Measurements from ENCODE around the gene RNF5.
"Not testable (repeated sequence)": the region's sequence is repeated elsewhere in the genome, so short reads cannot be mapped to it uniquely, and the experiment has no call there.

Gene RNF5

GRCh38 chr6:32192608-32193039, 14.4 kb downstream of the RNF5 start, which contains the start of gene GPSM3:
Gene GPSM3, minus strand, starts transcription at chr6:32192643. Its CDS starts 130 bp downstream, at chr6:32192513.
- Histone ChIP-seq H3K9me3 (ENCODE audit: insufficient read depth, low read length) (no peaks in the 10 kb centered on the region), H3K36me3 (ENCODE audit: insufficient read depth, insufficient read length, low read length) (peaks cover 5% of the 10 kb centered on the region), H3K9ac (ENCODE audit: insufficient read length, low read depth) (no peak within 1 kb of the TSS), H3K4me1 (ENCODE audit: insufficient read depth, insufficient read length) (peaks cover 17% of the 10 kb centered on the region), H3K27me3 (ENCODE audit: insufficient read depth, insufficient read length) (no peaks in the 10 kb centered on the region), H3K4me3 (ENCODE audit: insufficient read length, low read depth) (peak within 1 kb of the TSS; percentile 22)
- no peak for TF ChIP-seq YY1 (IDR thresholded peaks at IDR 0.05; ENCODE audit: insufficient read depth, insufficient read length)
- no peak for TF ChIP-seq ZNF274 (IDR thresholded peaks at IDR 0.05; ENCODE audit: low read depth, low read length)
- TF ChIP-seq SUZ12 (IDR thresholded peaks at IDR 0.05; ENCODE audit: extremely low read depth, insufficient read depth, insufficient read length) = no peak
- no peak for DNase-seq (ENCODE audit: low read depth, low spot score)

GRCh38 chr6:32193096-32193495, 14.9 kb downstream of the RNF5 start:
- H3K9me3 ChIP-seq (ENCODE audit: insufficient read depth, low read length); H3K27me3 ChIP-seq (ENCODE audit: insufficient read depth, insufficient read length); H3K36me3 ChIP-seq (ENCODE audit: insufficient read depth, insufficient read length, low read length); DNase-seq (ENCODE audit: low read depth, low spot score); H3K9ac ChIP-seq (ENCODE audit: insufficient read length, low read depth): not testable (repeated sequence)
- Histone ChIP-seq H3K4me3 (ENCODE audit: insufficient read length, low read depth) (peak overlapping the region; percentile 22), H3K4me1 (ENCODE audit: insufficient read depth, insufficient read length) (peaks cover 17% of the 10 kb centered on the region)

- H3K36me3 ChIP-seq (ENCODE audit: insufficient read depth, insufficient read length, low read length) = no peaks in the 10 kb centered on the region
- no peak overlapping the region for H3K9ac ChIP-seq (ENCODE audit: insufficient read length, low read depth)
- no peaks in the 10 kb centered on the region for H3K27me3 ChIP-seq (ENCODE audit: insufficient read depth, insufficient read length)
- TF ChIP-seq ZNF274 (IDR thresholded peaks at IDR 0.05; ENCODE audit: low read depth, low read length) = no peak
- no peak for TF ChIP-seq SUZ12 (IDR thresholded peaks at IDR 0.05; ENCODE audit: extremely low read depth, insufficient read depth, insufficient read length)
- TF ChIP-seq YY1 (IDR thresholded peaks at IDR 0.05; ENCODE audit: insufficient read depth, insufficient read length) = no peak
- DNase-seq (ENCODE audit: low read depth, low spot score) = no peak
- no peaks in the 10 kb centered on the region for H3K9me3 ChIP-seq (ENCODE audit: insufficient read depth, low read length)
- H3K4me3 ChIP-seq (ENCODE audit: insufficient read length, low read depth) = no peak overlapping the region
- H3K4me1 ChIP-seq (ENCODE audit: insufficient read depth, insufficient read length) = peaks cover 19% of the 10 kb centered on the region
These were observed 16.2 kb downstream of the RNF5 start for GRCh38 chr6:32194388-32194787.

GRCh38 chr6:32194825-32195651, 16.8 kb downstream of the RNF5 start:
- TF ChIP-seq YY1 (IDR thresholded peaks at IDR 0.05; ENCODE audit: insufficient read depth, insufficient read length) = no peak
- no peak for TF ChIP-seq SUZ12 (IDR thresholded peaks at IDR 0.05; ENCODE audit: extremely low read depth, insufficient read depth, insufficient read length)
- TF ChIP-seq ZNF274 (IDR thresholded peaks at IDR 0.05; ENCODE audit: low read depth, low read length) = no peak
- peak overlapping the region; percentile 52 for H3K9ac ChIP-seq (ENCODE audit: insufficient read length, low read depth)
- H3K27me3 ChIP-seq (ENCODE audit: insufficient read depth, insufficient read length) = no peaks in the 10 kb centered on the region
- H3K4me1 ChIP-seq (ENCODE audit: insufficient read depth, insufficient read length) = peaks cover 19% of the 10 kb centered on the region
- no peaks in the 10 kb centered on the region for H3K9me3 ChIP-seq (ENCODE audit: insufficient read depth, low read length)
- H3K4me3 ChIP-seq (ENCODE audit: insufficient read length, low read depth) = peak overlapping the region; percentile 34
- H3K36me3 ChIP-seq (ENCODE audit: insufficient read depth, insufficient read length, low read length) = no peaks in the 10 kb centered on the region
- no peak for DNase-seq (ENCODE audit: low read depth, low spot score)

GRCh38 chr6:32195652-32195901, 17.4 kb downstream of the RNF5 start:
- Histone ChIP-seq H3K4me3 (ENCODE audit: insufficient read length, low read depth) (peak overlapping the region; percentile 89), H3K9me3 (ENCODE audit: insufficient read depth, low read length) (no peaks in the 10 kb centered on the region), H3K4me1 (ENCODE audit: insufficient read depth, insufficient read length) (peaks cover 19% of the 10 kb centered on the region), H3K9ac (ENCODE audit: insufficient read length, low read depth) (no peak overlapping the region), H3K27me3 (ENCODE audit: insufficient read depth, insufficient read length) (no peaks in the 10 kb centered on the region), H3K36me3 (ENCODE audit: insufficient read depth, insufficient read length, low read length) (no peaks in the 10 kb centered on the region)
- TF ChIP-seq ZNF274 (IDR thresholded peaks at IDR 0.05; ENCODE audit: low read depth, low read length) = no peak
- TF ChIP-seq YY1 (IDR thresholded peaks at IDR 0.05; ENCODE audit: insufficient read depth, insufficient read length) = no peak
- DNase-seq (ENCODE audit: low read depth, low spot score) = peak; percentile 96

- H3K36me3 ChIP-seq (ENCODE audit: insufficient read depth, insufficient read length, low read length) = no peaks in the 10 kb centered on the region
- H3K27me3 ChIP-seq (ENCODE audit: insufficient read depth, insufficient read length) = no peaks in the 10 kb centered on the region
- peaks cover 17% of the 10 kb centered on the region for H3K4me1 ChIP-seq (ENCODE audit: insufficient read depth, insufficient read length)
- TF ChIP-seq SUZ12 (IDR thresholded peaks at IDR 0.05; ENCODE audit: extremely low read depth, insufficient read depth, insufficient read length) (no peak), ZNF274 (IDR thresholded peaks at IDR 0.05; ENCODE audit: low read depth, low read length) (no peak), YY1 (IDR thresholded peaks at IDR 0.05; ENCODE audit: insufficient read depth, insufficient read length) (no peak)
- H3K9ac ChIP-seq (ENCODE audit: insufficient read length, low read depth) = peak overlapping the region; percentile 97
- no peaks in the 10 kb centered on the region for H3K9me3 ChIP-seq (ENCODE audit: insufficient read depth, low read length)
- H3K4me3 ChIP-seq (ENCODE audit: insufficient read length, low read depth) = peak overlapping the region; percentile 89
- peak; percentile 74 for DNase-seq (ENCODE audit: low read depth, low spot score)
These were observed 17.9 kb downstream of the RNF5 start for GRCh38 chr6:32195902-32196681.

Data from NT2/D1 (cell line).